NCI-H1436 (cell line): ENCODE data around the gene CDKL2.
"Not testable (repeated sequence)": the region's sequence is repeated elsewhere in the genome, so short reads cannot be mapped to it uniquely, and the experiment has no call there.

Source experiments
- DNase-seq: peaks from one replicate; lab custom pipeline; 2025; lab: John Stamatoyannopoulos, UW

The CDKL2 gene

DNA sequence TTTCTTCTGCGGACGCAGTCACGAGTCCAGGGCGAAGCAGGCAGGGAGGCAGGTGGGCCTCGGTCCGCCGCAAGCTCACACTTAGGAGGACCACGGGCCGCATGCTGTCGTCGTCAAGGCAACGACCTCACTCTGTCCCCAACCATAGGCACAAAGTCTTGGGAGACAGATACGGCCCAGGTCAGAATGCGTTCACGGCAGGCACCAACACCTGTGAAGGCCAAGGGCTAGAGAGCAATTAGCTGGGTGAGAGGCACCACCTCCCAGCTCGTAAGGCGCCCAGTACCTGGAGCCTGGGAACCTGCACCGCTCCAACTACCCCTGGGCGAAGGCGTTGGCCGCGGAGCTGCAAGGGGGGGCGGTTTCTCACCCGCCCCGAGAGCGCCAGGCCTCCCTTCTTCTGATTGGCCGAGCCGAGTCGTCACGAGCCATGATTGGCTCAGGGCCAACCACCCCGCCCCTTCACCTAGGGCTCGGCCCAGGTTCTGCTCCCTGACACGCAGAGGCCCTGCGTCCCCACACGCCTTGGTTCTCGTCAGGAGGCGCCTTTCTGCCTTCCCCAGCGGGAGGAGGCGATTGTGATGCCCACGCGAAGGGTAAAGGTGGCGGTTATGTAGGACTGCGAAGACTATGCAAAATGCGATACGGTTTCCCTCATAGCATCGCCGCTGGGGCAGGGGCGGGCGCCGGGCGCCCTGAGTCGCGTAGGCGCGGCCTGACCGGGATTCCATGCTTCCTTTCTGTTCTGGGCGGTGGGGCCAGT is at the start of gene CDKL2:
TSS of gene CDKL2 (minus strand) at position 355 of the 763 bp plus-strand sequence. CDS start 4,540 bp downstream, outside the sequence.
- peak; percentile 70 for DNase-seq

DNA sequence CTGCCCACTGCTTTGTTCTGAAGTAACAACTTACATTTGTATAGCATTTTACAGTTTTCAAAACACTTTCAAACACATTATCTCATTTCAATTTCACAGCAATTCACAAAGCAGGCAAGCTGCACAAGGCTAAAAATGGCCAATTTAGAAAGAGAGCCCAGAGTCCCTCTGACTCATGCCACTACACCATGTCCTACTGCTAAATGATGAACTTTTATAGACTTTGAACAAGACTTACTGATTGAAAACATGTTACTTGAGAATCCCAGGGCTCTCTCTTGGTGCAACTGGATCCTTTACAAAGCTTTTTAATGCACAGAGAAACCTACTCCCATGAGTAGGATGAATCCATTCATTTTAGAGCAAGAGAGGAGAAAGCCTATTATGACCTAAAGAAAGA is 48.6 kb upstream of the CDKL2 start:
- DNase-seq = no peak

DNA sequence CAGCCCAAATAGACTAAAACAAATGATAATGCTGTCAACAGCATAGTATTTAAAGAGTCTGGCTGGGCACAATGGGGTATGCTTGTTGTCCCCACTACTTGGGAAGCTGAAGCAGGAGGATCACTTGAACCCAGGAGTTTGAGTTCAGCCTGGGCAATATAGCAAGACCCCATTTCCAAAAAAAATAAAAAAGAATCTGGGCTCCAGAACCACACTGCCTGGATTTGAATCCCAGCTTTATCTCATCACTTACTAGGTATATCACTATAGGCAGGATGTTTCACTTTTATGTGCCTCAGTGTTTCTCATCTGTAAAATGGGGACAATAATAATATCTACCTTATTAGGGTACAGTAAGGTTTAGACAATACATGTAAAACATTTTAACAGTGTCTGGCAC is 48.1 kb upstream of the CDKL2 start:
- no peak for DNase-seq

DNA sequence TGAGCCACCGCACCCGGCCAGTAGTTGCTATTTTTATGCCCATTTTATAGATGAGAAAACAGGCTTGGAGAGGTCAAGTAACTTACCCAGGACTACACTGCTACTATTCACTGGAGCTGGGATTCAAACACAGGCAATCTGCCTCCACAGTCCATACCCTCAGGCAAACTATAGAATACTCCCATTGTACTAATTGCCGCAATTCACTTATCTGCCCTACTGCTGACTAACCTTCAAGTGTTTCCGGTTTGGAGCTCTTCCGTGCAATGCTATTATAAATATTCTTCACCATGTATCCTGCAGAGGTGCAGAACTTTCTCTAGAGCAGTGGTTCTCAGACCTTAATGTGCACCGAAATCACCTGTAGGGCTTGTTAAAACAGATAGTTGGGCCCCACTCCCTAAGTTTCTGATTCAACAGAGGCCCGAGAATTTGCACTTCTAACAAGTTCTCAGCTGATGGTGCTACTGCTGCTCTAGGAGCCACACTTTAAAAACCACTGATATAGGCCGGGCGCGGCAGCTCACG is 44.7 kb upstream of the CDKL2 start:
- no peak for DNase-seq

DNA sequence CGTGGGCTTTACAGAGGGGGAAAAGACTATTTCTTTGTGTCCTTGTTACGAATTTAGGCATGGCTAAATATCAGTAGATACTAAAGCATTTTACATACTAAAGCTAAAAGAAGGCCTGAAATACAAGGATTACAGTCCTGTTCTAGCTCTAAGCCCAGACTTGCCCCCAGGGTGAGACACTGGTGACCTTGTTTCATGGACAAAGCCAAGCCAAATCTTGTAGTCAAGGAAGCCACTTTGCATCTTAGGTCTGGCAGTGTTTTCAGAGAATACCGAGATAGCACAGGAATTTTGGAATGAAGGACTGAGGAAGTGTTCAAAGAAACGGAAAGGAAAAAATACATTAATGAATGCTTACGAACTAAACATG is 43.6 kb upstream of the CDKL2 start:
- no peak for DNase-seq

DNA sequence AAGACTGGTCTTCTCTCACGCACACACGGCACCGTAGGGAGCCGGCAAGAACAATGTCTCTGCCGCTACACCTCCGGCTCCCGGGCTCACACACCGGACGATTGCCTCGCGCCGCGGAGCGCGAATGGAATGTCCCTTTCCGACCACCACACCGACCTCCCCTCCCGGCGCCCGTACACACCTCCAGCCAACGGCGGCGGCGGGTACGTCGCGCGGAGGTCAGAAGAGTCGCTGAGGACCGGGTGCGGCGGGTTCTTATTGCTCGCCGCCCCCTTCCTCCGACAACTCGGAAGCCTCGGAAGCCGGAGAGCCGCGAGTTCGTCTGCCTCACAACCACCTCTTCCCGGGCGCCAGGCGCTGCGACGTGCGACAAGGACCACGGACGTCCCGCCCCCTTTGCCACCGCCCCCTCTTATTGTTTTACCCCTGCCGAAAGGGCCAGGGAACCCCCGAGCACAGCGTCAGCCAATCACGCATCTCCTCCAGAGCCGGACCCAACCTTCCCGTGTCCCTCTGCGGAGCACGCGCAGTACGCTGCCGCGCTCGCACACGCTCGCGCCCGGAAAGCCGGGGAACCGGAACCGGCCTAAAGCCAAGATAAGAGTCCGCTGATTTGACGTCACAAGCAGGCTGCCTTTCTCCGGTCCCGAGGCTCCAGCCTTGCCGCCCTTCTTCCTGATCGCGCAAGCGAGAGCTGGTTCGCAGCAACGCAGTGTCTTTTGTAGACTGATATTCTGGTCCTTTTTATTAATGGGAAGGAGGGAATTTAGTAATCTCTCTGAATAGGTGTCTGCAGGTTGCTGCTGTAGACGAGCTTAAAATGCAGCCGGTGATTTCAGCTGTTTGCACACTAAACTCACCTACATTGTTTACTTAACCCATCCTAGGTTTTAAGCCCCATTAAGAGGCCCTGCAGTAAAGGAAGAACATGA is 43.0 kb upstream of the CDKL2 start, which contains the start of gene G3BP2:
TSS of gene G3BP2 (minus strand) at position 385 of the 932 bp plus-strand sequence. CDS start 11,386 bp downstream, outside the sequence.
- peak; percentile 97 for DNase-seq

DNA sequence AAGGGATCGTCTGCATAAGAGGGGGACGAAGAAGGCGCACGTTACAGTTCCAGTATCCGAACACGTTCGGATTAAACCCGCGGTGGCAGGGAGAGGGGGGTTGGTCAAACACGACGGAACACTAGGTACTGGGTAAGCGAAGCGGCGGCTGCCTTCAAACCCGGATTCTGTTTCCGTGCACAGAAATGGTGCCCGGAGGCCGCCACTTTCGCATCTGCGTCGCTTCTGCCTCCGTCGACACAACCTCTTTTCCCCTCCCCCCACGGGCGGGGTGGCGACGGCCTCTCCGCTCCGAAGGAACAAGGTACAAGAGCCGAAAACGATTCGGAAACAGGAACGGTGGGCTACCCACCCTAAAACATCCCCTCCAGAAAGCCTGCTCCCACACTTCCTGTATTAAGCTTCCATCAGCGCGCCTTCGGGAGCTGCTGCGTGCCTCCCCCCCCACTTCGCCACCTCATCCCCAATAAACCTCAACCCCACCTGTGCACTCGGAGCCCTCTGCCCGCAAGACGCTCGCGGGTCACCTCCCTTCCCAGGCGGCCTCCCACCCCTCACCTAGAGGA is 42.2 kb upstream of the CDKL2 start:
- DNase-seq = peak; percentile 49

DNA sequence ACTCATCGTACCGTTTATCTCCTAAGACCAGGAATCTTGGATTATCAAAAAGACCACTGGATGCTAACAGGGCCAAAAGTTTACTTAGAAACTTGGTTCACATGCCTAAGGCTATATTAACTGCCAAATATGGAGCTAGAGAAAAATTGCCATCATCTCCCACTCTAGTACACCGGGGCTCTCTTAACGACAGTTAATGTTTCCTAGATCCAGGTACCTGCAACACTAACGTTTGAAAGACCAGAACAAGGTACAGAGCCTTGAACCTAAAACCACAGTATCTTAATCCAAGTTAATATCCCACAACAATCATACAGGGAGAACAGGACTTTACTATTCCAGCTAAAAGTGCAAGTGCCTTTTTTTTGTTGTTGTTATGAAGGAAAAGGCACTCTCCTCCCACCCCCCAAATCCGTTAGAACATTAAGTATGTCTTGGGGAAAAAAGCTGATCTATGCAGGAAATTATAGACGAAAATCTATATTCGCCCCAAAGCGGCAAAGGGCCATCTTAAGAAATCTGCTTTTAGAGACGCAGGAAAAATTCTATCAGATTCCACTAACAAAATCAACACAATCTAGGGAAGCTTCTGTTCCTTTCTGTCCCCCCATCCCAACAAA is 41.6 kb upstream of the CDKL2 start:
- no peak for DNase-seq

DNA sequence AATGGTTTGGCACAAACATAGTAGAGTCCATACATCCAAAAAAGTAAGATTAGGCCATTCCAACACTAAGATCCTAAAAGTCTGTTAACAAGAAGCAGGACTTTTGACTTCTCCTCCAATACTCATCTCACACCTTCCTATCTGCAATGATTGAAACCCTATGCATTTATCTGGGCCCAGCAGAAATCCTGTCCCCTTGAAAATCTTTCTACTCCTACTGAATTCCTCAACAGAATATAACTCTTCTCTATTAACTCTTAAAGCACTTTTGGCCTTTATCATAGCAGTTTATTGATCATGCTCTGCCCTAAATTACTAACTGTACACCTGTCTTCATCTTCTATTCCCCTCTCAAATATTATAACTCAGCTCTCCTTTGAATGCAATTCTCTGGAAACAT is 38.3 kb upstream of the CDKL2 start:
- DNase-seq = no peak

DNA sequence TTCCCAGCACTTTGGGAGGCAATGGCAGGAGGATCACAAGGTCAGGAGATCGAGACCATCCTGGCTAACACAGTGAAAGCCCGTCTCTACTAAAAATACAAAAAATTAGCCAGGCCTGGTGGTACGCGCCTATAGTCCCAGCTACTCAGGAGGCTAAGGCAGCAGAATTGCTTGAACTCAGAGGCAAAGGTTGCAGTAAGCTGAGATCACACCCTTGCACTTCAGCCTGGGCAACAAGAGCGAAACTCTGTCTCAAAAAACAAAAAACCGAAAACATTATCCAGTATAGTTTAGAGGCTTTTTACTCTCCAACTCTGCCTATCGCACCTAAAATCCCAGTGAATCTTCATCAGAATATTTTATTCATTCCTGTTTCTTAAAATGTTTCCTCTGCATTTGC is 37.3 kb upstream of the CDKL2 start:
- not testable (repeated sequence) for DNase-seq

DNA sequence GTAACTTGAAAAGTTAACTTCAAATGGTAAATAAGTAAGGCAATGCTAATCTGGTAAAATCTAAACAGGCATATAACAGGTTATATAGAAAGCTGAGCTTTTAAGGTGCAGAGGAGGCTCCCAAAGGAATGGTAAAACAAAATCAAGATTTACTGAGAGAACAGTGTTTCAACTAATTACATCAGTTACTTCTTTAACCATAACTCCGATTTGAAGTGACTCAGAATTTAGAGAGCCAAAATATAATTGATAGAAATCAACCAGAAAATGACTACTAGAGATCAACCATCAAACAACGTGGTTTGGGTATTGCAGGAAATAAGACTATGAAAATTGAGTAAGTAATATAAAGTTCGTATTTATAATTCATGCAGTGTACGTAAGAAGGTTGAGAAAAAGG is 36.0 kb upstream of the CDKL2 start:
- DNase-seq = no peak

DNA sequence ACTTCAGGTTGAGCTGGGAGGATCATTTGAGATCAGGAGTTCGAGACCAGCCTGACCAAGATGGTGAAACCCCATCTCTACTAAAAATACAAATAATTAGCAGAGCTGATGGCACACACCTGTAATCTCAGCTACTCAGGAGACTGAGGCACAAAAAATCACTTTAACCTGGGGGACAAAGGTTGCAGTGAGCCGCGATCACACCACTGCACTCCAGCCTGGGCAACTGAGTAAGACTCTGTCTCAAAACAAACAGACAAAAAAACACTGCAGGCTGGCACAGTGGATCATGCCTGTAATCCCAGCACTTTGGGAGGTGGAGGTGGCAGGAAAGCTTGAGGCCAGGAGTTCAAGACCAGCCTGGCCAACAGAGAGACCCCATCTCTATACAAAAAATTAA is 34.3 kb upstream of the CDKL2 start:
- not testable (repeated sequence) for DNase-seq

DNA sequence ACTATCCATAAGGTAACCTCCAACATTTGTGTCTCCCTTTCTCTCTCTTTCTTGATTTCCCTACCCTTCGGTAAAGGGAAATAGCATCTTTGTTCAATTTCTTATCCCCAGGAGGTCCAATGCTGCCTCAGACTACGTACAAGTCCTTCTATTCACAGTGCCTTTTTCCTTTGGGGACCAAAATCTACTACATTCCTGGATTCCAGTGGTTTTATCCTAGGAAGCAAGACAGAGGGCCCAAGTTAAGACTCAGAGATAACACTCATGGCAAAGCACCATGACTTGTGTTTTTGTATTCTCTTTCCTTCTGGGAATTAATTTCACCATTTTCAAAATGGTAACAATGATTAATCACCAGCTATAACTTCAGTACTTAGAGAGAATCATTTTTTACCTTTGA is 32.3 kb upstream of the CDKL2 start:
- no peak for DNase-seq

DNA sequence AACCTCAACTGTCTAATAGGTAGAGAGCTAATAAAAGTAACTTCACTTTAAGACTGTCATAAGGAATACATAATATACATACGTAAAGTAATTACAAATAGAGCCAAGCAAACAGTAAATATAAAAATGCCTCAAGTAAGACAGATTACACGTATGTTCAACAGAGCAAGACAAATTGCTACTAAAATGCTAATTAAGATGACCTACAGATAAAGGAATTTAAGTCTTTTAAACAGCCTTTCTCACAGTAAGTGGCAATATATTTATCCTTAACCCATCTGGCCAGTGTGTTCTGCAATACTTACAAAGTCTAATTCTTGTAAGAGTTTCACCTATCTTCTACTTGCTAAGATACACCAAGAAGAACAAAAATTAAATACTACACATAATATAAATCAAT is 30.2 kb upstream of the CDKL2 start:
- no peak for DNase-seq

DNA sequence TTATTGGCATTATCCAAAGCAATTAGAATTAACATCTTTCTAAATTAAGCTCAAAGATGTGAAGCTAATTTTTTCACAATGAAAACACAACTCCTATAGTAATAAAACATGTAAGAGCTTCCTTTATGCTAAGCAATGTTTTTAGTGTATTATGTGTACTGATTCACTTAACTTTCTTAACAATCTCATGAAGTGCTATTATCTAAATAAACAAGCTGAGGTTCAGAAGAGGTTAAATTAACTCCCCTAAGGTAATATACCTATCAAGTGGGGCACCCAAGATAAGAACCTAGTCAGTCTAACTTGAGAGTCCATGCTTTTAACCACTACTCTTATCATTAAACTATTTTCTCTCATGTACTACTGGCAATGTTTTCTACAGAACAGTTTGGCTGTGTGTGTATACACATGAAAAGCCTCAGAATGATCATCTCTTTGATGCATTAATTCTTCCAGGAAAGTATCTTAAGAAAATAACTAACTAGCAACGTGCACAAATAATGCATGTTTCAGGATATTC is 29.2 kb upstream of the CDKL2 start:
- DNase-seq = no peak

DNA sequence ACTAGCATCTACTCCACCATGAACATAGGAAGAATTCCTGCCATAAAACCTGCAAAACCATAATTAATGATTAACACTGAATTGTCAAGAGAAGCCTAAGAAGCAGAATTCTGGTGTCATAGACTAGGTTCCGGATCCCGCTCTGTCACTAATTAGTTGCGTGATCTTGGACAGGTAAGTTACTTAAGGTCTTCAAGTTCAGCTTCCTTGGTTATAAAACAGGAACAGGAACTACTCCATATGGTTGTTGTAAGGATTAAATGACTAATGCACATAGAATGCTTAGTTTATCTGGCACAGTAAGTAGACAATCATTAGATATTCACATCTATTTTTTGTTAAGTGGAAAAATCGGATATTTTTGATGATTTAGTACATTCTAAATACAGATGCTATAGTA is 28.5 kb upstream of the CDKL2 start:
- no peak for DNase-seq

DNA sequence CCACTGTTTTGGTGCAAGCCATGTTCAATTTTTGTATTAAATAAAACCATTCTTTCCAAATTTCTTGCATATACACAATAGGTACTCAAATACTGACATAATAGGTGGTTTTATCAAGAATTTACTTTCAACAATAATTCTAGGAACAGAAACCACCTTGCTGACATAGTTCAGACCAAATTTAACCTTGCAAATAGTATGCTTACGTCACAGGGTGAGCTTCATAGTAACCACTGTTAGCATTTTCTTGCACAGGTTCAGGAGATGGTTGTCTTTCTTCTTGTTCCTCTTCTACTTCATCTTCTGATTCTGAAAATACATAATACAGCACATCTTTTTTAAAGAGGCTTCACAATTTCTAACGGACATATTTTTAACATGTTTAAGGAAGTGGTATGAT is 25.2 kb upstream of the CDKL2 start:
- DNase-seq = no peak

DNA sequence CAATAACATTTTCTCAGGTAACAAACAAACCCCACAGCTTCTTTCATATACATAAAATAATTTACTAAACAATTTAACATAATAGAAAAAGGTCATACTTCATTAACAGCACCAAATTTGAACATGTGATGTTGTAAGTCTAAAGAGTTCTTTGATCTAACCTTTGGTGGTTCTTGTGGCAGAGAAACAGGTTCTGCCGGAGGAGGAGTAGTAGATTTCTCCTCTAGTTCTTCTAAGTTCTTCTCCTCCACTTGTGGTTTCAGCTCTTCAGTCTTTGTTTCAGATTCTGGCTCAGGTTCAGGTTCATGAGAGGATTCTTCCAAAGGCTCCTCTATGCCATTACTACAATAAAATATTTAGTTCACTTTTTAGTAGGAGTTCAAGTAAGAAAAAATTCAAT is 24.6 kb upstream of the CDKL2 start:
- no peak for DNase-seq

DNA sequence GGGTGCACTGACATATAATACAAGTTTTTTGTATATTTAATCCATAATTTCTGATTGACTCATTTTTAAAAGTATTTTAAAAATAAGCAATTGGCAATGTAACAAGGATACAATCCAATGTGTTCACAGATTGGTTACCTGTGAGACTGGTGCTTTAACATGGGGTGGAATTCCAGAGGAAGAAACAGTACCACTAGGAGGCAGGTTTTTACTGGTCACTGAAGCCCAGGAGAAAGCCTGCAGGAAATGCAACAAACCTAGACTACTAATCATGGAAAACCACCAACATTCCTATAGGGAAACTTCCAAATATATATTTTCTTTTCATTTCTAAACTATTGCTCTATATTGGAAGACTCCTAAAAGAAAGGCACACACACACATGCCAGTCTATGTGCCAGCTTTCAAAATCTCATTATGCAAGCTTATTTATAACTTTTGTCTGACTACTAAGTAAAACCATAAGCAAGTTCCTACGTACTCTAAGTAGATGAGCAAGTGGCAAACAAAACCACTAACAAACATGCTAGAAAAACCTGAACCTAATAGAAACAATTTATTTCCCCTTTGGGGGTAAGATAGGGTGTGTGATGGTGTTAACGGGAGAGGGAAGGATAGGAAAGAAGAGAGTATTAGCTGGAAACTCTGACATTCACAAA is 23.6 kb upstream of the CDKL2 start:
- DNase-seq = no peak

DNA sequence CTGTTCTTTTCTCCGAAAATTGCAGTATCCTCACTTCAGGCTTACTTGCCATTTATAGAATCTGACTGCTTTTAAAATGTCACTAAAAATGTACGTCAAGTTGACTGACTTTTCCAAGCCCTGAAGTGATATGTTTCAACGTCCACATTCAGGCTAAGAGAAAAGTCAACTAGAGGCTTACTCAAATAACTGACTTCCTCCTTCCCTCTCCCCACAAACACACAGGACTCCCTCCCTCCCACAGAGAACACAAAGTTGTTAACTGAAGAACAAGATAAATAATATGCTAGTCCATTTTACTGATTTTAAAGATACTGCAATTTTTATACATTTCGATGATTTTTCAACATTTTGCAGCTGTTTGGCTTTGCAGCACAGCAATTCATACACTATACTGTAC is 13.8 kb upstream of the CDKL2 start:
- DNase-seq = no peak

DNA sequence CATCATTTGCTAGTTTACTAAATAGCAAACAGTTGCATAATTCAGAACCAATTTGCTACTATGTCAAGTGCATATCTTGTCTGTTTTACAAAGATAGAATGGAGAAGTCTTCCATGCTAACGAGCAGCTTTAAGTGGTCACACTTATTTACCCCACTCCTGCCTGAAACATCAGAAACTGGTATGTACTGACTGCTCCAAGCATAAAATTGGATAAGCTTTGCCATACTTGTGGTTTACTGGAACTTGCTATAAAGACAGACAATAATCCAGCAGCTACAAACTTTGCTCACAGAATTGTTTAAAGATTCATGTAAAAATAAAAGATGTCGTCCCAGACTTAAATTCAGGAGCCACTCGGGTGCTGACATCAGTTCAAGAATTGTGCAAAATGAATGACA is 13.3 kb upstream of the CDKL2 start:
- DNase-seq = no peak
